Subcutaneous adipose tissue (tissue), 4 donors: Measurements from ENCODE around the gene DEPDC5. TPM values are rescaled to one million over a fixed set of nuclear protein-coding genes. Genes with fewer than 3 reads are reported as not detected.

Experiments used
- total RNA-seq, 4 donors: library from RNA; depleted of rRNA; stranded (reverse); fragments of >200 nt; gene quantifications; one replicate each; pipeline ENCODE4 v1.1.0, GENCODE V29; 2016
- TF ChIP-seq, protein P1 (sequence below): fragments of 450-650 bp; IDR thresholded peaks from one replicate; pipeline ENCODE4 v1.5.1; 2016; ENCODE audit warnings: low read depth, mild to moderate bottlenecking, control low read depth, antibody characterized with exemption, moderate library complexity

Gene DEPDC5
- total RNA-seq, 4 donors from 2014 or later: 13.2 to 15.6 (median 15.0) TPM

DNA sequence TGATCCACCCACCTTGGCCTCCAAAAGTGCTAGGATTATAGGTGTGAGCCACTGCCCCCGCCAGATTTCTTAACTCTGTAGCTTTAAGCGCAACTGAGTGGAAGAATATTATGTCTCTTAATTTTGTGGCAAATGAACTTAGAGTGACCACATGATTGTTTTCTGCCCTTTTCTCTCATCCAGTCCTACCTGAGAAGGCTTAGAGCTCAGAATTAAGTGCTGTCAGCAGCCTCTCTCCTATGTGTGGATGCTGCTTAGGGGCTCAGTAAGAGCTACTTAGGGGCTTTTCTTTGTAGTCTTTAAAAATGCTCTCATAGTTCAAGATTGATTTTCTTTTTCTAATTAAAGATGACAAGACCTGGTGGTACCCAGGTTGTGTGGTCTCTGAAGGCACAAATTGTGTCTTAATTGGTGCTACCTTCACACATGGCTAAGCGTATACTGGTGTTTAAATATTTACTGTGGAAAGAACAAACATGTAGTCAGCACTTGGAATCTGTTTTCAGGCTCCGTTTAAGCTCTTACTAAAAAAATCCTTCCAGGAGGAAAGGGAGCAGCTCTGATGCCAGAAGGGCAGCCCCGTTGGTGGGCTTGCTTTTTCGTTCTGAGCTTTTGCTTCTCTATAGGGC, 59.3 kb downstream of the DEPDC5 start:
- TF ChIP-seq, protein P1, sequence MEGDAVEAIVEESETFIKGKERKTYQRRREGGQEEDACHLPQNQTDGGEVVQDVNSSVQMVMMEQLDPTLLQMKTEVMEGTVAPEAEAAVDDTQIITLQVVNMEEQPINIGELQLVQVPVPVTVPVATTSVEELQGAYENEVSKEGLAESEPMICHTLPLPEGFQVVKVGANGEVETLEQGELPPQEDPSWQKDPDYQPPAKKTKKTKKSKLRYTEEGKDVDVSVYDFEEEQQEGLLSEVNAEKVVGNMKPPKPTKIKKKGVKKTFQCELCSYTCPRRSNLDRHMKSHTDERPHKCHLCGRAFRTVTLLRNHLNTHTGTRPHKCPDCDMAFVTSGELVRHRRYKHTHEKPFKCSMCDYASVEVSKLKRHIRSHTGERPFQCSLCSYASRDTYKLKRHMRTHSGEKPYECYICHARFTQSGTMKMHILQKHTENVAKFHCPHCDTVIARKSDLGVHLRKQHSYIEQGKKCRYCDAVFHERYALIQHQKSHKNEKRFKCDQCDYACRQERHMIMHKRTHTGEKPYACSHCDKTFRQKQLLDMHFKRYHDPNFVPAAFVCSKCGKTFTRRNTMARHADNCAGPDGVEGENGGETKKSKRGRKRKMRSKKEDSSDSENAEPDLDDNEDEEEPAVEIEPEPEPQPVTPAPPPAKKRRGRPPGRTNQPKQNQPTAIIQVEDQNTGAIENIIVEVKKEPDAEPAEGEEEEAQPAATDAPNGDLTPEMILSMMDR: no peak

DNA sequence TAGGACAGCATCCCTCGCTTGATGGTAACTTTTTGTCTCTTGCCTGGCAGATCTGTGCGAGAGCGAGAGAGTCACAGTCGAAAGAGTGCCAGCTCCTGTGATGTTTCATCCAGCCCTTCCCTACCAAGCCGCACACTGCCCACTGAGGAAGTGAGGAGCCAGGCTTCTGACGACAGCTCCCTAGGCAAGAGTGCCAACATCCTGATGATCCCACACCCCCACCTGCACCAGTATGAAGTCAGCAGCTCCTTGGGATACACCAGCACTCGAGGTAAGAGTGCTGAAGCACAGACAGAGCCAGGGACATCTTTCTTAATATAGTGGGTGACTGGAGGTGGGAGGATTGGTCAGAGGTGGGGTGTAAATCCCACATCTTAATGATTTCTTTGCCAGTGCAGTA, 61.1 kb downstream of the DEPDC5 start:
- TF ChIP-seq, protein P1: no peak

DNA sequence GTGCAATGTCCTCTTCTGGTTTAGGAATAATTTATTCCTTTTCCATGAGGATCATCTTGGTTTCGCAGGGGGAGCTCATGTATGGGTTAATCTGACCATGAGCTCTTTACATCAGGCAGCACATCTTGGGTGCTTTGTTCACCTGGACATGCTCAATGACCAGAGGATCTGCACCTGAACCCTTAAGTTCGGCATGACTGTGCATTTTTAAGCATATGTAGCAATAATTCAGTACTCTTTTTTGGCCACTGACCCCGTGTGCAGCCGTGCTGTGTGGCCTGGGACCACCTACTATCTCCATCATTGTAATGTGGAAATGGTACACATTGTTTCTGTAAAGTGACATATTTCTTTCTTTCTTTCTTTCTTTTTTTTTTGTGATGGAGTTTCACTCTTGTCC, 62.9 kb downstream of the DEPDC5 start:
- TF ChIP-seq, protein P1: no peak

DNA sequence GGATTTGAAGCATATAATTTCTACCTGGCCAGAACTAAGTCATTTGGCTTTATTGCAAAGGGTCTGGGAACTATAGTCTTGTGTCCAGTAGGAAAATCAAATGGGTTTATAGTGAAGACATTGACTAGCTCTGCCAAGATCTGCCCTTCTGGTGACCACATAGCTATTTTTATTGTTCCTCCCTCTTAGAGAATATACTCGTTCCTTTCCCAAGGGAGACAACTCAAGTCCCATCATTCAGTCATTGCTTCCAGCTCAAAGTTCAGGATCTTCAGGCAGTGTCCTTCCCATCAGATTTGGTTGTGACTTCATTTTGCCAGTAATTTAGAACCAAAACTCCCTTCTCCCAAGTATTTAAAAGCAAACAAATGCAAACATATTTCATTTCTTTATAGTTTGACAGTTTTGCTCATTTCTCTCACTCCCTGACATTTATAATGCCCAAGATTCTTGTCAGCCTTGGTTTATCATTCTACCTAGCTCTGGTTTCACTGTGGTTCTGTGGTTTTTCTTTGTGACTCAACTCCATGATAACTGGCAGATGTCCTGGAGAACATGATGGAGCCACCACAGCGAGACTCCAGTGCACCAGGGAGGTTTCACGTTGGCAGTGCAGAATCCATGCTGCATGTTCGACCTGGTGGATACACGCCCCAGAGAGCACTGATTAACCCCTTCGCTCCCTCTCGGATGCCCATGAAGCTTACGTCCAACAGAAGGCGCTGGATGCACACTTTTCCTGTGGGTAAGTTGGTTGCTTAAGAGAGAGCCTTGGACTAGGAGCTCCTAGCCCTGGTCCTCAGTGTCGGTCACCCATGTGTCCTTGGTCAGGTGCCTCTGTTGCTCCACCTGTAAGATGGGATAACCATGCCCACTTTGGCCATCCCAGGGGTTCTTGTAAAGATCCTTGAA, 64.9 kb downstream of the DEPDC5 start:
- TF ChIP-seq, protein P1: no peak

DNA sequence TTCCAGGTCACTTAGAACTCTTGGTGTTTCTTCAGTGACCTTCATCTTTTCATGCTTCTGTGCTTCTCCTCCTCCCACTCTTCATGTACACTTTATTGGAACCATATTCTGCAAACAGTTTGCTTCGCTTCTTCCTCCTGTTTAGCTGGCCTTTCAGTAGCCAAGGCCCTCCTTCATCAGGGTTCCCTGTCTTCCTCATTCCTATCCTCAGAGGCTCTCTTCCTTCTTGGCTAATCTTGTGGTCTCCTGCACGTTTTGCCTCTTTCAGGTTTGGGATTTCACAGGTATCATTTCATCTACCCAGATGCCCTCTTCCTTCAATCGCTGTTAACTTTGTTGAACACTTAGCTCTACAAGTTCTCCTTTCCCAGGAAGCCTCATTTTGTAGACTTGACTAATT, 66.8 kb downstream of the DEPDC5 start:
- TF ChIP-seq, protein P1: no peak

DNA sequence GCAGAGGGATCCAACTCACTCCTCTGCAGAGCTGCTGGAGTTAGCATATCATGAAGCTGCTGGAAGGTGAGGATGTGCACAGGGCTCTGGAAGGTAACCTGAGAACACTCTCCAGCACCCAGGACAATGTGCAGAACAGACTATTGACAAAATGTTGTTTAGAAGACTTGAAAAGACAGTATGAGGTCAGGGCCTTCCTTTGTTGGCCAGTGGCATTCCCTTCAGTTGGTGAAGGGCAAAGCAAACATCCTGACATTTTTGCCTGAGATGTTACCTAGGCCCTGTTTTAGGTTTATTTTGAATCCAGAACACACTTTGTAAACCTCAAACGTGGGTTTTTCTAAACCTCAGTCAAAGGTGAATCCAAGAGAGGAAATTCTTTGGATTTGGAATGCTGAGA, 67.8 kb downstream of the DEPDC5 start:
- TF ChIP-seq, protein P1: no peak

DNA sequence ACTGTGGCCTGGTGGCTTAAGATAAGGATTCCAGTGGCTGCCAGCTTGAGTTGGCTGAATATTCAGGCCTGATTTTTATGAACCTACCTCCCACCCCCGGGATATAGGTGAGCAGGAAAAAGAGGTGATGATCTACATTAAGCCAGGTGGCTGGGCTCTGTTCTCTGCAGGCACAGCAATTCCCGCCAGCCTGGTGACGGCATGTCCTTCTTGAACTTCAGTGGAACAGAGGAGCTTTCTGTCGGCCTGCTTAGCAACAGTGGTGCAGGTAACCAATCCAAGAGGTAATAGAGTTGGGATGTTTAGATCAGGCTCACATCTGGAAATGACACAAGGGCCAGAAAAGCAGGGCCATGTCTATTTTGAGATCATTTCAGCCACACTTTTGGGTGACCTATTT, 68.7 kb downstream of the DEPDC5 start:
- TF ChIP-seq, protein P1: no peak
